Lower leg skin (tissue), 4 donors: ENCODE data around the gene PRPF8. TPM values are rescaled to one million over a fixed set of nuclear protein-coding genes. Genes with fewer than 3 reads are reported as not detected.
"Not testable (repeated sequence)": the region's sequence is repeated elsewhere in the genome, so short reads cannot be mapped to it uniquely, and the experiment has no call there.

Experiments used
- DNase-seq, 2 donors: peaks; one replicate each; pipeline ENCODE4 v3.0.0-alpha.2; 2019; ENCODE audit warnings: low spot score in 2 of 2
- H3K4me3 ChIP-seq: fragments of 200-600 bp; sonication (generic); 2 replicates; pipeline ENCODE4 v1.5.1; 2017; ENCODE audit warnings: mild to moderate bottlenecking, low read depth; ENCODE audit not compliant: poor library complexity, severe bottlenecking
- POLR2A ChIP-seq, 2 donors: fragments of 450-650 bp; IDR thresholded peaks; one replicate each; pipeline ENCODE4 v1.6.1; 2016 to 2017; ENCODE audit warnings: antibody characterized with exemption in 2 of 2, mild to moderate bottlenecking in 1 of 2, moderate library complexity in 1 of 2
- WGBS, 2 donors: methylation state at CpG; one replicate each; pipeline ENCODE4 v1.1.5; 2018; 5-methylcytosine and 5-hydroxymethylcytosine counted together
- intact Hi-C: fragments of 100-400 bp; cut with DNase I; formaldehyde crosslinking; loops from one replicate; pipeline ENCODE4 v1.15.0; 2023; ENCODE audit warnings: low total_unique reads
- total RNA-seq, 4 donors: library from RNA; depleted of rRNA; stranded (reverse); fragments of >200 nt; gene quantifications; one replicate each; pipeline ENCODE4 v1.1.0, GENCODE V29; 2016
- TF ChIP-seq, protein P1 (sequence below), 3 donors: fragments of 450-650 bp; IDR thresholded peaks; one replicate each; pipeline ENCODE4 v1.5.1; 2016; ENCODE audit warnings: antibody characterized with exemption in 3 of 3, mild to moderate bottlenecking in 3 of 3, moderate library complexity in 2 of 3

The PRPF8 gene
- total RNA-seq, 4 donors from 2014 or later, result 140 to 228 (median 173) TPM

DNA sequence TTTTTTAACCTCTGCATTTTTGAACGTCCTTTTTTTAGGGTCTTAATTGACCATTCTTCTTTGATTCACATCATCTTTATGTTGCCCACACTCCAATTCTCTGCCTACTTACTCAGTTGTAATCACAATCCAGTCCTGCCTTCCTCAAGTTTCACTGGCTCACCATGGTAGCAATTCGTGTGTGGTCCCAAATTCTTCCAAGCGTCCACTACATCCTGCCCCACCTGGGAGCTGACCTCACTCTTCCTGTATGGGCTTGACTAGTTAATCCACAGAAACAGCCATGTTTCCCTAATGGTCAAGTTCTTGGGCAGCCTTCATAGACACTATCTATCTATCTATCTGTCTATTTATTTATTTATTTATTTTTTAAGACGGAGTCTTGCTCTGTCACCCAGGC lies 18.4 kb upstream of the PRPF8 start:
- no peak for DNase-seq
- intact Hi-C loops, result no loop called here
- no peak overlapping the region for H3K4me3 ChIP-seq
- no peak for TF ChIP-seq POLR2A (IDR thresholded peaks at IDR 0.05)
- TF ChIP-seq, protein P1, sequence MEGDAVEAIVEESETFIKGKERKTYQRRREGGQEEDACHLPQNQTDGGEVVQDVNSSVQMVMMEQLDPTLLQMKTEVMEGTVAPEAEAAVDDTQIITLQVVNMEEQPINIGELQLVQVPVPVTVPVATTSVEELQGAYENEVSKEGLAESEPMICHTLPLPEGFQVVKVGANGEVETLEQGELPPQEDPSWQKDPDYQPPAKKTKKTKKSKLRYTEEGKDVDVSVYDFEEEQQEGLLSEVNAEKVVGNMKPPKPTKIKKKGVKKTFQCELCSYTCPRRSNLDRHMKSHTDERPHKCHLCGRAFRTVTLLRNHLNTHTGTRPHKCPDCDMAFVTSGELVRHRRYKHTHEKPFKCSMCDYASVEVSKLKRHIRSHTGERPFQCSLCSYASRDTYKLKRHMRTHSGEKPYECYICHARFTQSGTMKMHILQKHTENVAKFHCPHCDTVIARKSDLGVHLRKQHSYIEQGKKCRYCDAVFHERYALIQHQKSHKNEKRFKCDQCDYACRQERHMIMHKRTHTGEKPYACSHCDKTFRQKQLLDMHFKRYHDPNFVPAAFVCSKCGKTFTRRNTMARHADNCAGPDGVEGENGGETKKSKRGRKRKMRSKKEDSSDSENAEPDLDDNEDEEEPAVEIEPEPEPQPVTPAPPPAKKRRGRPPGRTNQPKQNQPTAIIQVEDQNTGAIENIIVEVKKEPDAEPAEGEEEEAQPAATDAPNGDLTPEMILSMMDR (IDR thresholded peaks at IDR 0.05), result no peak
- WGBS, 2 donors, result 57 to 70% methylated on average over 4 of the region's 4 CpGs

DNA sequence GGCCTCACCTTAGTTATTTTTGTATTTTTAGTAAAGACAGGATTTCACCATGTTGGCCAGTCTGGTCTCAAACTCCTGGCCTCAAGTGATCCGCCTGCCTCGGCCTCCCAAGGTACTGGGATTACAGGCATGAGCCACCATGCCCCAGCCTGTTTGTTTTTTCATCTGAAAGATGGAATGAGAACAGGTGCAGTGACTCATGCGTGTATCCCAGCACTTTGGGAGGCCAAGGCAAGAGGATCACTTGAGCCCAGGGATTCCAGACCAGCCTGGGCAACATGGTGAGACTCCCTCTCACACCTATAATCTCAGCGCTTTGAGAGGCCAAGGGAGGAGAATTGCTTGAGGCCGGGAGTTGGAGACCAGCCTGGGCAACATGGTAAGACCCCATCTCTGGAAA lies 15.2 kb upstream of the PRPF8 start:
- H3K4me3 ChIP-seq, intact Hi-C loops, DNase-seq: not testable (repeated sequence)
- WGBS, 2 donors, result 83 to 89% methylated on average over 5 of the region's 5 CpGs

DNA sequence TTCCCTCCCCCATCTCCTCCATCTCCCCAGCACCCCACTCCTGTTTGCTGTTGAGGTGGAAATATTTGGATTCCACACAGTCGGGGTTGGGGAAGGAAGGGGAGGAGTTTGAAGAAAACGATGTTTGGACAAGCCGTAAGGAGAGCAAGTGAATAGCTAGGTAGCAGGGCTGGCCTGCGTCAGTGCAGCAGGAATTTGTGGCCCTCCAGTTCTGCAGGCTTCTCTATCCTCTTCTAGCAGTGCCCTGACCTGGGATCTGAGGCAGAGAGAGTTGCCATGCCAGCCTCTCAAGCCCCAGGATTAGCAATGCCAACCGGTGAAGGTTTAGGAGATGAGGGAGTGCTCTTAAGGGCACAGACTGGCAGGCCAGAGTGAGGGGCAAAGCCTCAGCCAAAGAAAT lies 13.0 kb upstream of the PRPF8 start:
- no peak for DNase-seq
- H3K4me3 ChIP-seq, result no peak overlapping the region
- WGBS, 2 donors, result 62% methylated on average over 5 of the region's 5 CpGs
- intact Hi-C loops, result no loop called here
- TF ChIP-seq, protein P1 (IDR thresholded peaks at IDR 0.05), result no peak
- TF ChIP-seq POLR2A (IDR thresholded peaks at IDR 0.05), result no peak

DNA sequence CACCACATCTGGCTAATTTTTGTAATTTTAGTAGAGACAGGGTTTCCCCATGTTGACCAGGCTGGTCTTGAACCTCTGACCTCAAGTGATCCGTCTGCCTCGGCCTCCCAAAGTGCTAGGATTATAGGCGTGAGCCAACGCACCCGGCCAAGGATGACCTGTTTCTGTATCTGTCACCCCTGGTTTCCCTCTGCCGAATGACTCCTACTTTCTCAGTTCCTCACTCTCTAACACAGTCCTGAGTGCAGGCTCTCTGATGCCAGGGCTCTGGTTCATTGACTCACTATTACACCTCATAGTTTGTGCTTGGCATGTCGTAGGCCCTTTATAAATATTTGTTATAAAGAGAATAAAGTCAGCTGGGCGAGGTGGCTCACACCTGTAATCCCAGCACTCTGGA lies 10.7 kb upstream of the PRPF8 start:
- WGBS, 2 donors, result 86 to 89% methylated on average over 8 of the region's 8 CpGs
- intact Hi-C loops, result no loop called here
- TF ChIP-seq, protein P1 (IDR thresholded peaks at IDR 0.05), result no peak
- no peak for TF ChIP-seq POLR2A (IDR thresholded peaks at IDR 0.05)
- no peak for DNase-seq
- no peak overlapping the region for H3K4me3 ChIP-seq

DNA sequence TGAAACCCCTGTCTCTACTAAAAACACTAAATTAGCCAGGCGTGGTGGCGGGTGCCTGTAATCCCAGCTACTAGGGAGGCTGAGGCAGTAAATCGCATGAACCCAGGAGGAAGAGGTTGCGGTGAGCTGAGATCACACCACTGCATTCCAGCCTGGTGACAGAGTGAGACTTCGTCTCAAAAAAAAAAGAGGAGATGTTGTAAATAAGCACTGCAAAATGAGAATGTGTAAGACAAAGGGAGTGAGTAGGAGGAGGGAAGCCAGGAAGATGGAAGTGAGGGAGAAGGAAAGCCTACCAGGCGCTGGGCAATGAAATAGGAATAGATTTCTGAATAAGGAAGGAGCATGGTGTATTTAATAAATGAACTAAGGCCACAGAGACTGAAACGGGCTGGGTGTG lies 8.7 kb upstream of the PRPF8 start:
- TF ChIP-seq POLR2A (IDR thresholded peaks at IDR 0.05), result no peak
- TF ChIP-seq, protein P1 (IDR thresholded peaks at IDR 0.05), result no peak
- no peak overlapping the region for H3K4me3 ChIP-seq
- intact Hi-C loops, result no loop called here
- 85 to 93% methylated on average over 7 of the region's 7 CpGs for whole genome bisulfite sequencing, 2 donors
- DNase-seq, result no peak

DNA sequence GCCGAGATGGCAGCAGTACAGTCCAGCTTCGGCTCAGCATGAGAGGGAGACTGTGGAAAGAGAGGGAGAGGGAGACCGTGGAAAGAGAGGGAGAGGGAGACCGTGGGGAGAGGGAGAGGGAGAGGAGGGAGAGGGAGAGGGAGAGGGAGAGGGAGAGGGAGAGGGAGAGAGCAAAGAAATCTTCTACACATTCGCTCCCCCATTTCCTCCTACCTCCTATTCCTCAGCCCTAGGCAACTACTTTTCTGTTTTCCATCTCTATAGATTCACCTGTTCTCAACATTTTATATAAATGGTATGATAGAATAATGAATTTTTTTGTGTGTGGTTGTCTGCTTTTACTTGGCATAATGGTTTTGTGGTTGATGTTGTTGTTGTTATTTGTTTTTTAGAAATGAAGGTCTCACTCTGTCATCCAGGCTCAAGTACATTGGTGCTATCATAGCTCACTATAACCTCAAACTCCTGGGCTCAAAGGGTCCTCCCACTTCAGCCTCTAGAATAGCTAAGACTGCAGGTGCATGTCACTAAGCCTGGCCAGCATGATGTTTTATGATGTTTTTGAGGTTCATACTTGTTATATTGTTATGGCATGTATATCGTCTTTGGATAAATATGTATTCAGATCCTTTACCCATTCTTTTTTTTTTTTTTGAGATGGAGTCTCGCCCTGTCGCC lies 6.0 kb upstream of the PRPF8 start:
- intact Hi-C loops, result no loop called here
- WGBS, 2 donors, result 78 to 87% methylated on average over 8 of the region's 8 CpGs

DNA sequence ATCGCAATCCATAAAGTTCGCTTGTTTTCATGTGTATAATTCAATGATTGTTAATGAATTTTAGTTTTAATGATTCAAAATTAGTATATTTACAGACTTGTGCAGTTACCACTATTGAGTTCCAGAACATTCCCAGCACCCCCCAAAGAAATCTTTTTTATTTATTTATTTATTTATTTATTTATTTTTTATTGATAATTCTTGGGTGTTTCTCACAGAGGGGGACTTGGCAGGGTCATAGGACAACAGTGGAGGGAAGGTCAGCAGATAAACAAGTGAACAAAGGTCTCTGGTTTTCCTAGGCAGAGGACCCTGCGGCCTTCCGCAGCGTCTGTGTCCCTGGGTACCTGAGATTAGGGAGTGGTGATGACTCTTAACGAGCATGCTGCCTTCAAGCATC lies 3.7 kb upstream of the PRPF8 start:
- intact Hi-C loops, H3K4me3 ChIP-seq, DNase-seq: not testable (repeated sequence)
- WGBS, 2 donors, result 72 to 75% methylated on average over 6 of the region's 6 CpGs

More for the DNA sequence above, 6.0 kb upstream of the PRPF8 start:
- H3K4me3 ChIP-seq, result no peak overlapping the region
- TF ChIP-seq, protein P1 (IDR thresholded peaks at IDR 0.05), result no peak
- no peak for TF ChIP-seq POLR2A (IDR thresholded peaks at IDR 0.05)
- DNase-seq, result no peak
